GM21390 (cell line): ENCODE data around the gene TUSC2.

Source experiments
- ATAC-seq: cut with Tn5 transposase; IDR thresholded peaks from one replicate; pipeline ENCODE4 v1.9.1; 2021; ENCODE audit not compliant: unreplicated experiment

Gene TUSC2

GRCh38 chr3:50337175-50337861 is 9.3 kb upstream of the TUSC2 start:
- peak; percentile 64 for ATAC-seq

- peak; percentile 24 for ATAC-seq
These were observed 8.6 kb upstream of the TUSC2 start for GRCh38 chr3:50336452-50337174.

GRCh38 chr3:50334339-50335075 is 6.5 kb upstream of the TUSC2 start:
- no peak for ATAC-seq

GRCh38 chr3:50333744-50334328 is 5.8 kb upstream of the TUSC2 start:
- no peak for ATAC-seq

- no peak for ATAC-seq
These were observed 3.4 kb upstream of the TUSC2 start for GRCh38 chr3:50331364-50331907.

- ATAC-seq = no peak
These were observed 2.3 kb upstream of the TUSC2 start for GRCh38 chr3:50330330-50330729.

GRCh38 chr3:50327129-50327528 is 894 bp downstream of the TUSC2 start:
- ATAC-seq = no peak

GRCh38 chr3:50326182-50326541 is 1.9 kb downstream of the TUSC2 start:
- no peak for ATAC-seq

GRCh38 chr3:50325497-50326181 is 2.4 kb downstream of the TUSC2 start:
- ATAC-seq = no peak

- ATAC-seq = no peak
These were observed 2.9 kb downstream of the TUSC2 start for GRCh38 chr3:50325113-50325480.

- ATAC-seq = no peak
These were observed 3.5 kb downstream of the TUSC2 start for GRCh38 chr3:50324351-50325112.

- no peak for ATAC-seq
These were observed 4.3 kb downstream of the TUSC2 start for GRCh38 chr3:50323614-50324199.

GRCh38 chr3:50323092-50323600 is 4.9 kb downstream of the TUSC2 start:
- no peak for ATAC-seq

GRCh38 chr3:50322386-50323091 is 5.5 kb downstream of the TUSC2 start, which contains the start of gene HYAL2:
TSS of gene HYAL2 (minus strand) at chr3:50322745. CDS start at chr3:50320489, 2,256 bp downstream.
- no peak for ATAC-seq

GRCh38 chr3:50322115-50322385 is 6.0 kb downstream of the TUSC2 start:
- no peak for ATAC-seq

GRCh38 chr3:50321336-50322114 is 6.5 kb downstream of the TUSC2 start:
- ATAC-seq = peak; percentile 77

GRCh38 chr3:50320853-50321335 is 7.1 kb downstream of the TUSC2 start:
- peak; percentile 51 for ATAC-seq
